ENCODE results near the gene TULP3.

DNA sequence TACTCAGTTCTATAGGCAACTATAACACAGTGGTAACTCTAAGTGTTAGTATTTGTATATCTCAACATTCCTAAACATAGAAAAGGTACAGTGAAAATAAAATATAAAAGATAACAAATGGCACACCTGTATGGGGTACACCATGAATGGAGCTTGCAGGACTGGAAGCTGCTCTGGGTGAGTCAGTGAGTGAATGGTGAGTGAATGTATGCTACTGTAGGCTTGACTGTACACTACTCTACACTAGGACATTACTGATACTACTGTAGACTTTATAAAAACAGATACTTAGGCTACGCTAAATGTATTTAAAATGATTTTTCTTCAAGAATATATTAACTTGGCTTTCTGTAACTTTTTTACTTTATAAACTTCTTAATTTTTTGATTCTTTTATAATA lies 94.0 kb downstream of the TULP3 start:
- TF ChIP-seq CTCF (IDR thresholded peaks at IDR 0.05 in 8 of 11, conservative IDR thresholded peaks at IDR 0.05 in 3 of 11) (no peak), POLR2A (IDR thresholded peaks at IDR 0.05) (no peak), POLR2AphosphoS5 (IDR thresholded peaks at IDR 0.05) (no peak)

All from spleen (tissue), 7 donors.